LoVo (cell line): ENCODE measurements around the gene POLR2J3.
A peak's percentile ranks its signal among the peaks of the same experiment; 100 is the strongest.
"Not testable (repeated sequence)": the region's sequence is repeated elsewhere in the genome, so short reads cannot be mapped to it uniquely, and the experiment has no call there.

Experiments used
- DNase-seq: peaks from one replicate; pipeline ENCODE4 v3.0.0-alpha.2; 2016; ENCODE audit warnings: low spot score

POLR2J3 gene

GRCh38 chr7:102572261-102573239 lies at the start of gene POLR2J3:
Gene POLR2J3, minus strand, starts transcription at chr7:102572583. Its CDS starts 62 bp downstream, at chr7:102572521.
- peak; percentile 92 for DNase-seq

- not testable (repeated sequence) for DNase-seq
Observed at GRCh38 chr7:102618122-102618521, 45.7 kb upstream of the POLR2J3 start.

- peak; percentile 1 for DNase-seq
Observed at GRCh38 chr7:102616507-102617125, 44.2 kb upstream of the POLR2J3 start, which contains the start of gene RASA4. Gene RASA4, minus strand, starts transcription at chr7:102616756. Its CDS starts 67 bp downstream, at chr7:102616689.

GRCh38 chr7:102615930-102616329 lies 43.5 kb upstream of the POLR2J3 start:
- DNase-seq, result not testable (repeated sequence)

- not testable (repeated sequence) for DNase-seq
Observed at GRCh38 chr7:102614873-102615272, 42.5 kb upstream of the POLR2J3 start.

- DNase-seq, result not testable (repeated sequence)
Observed at GRCh38 chr7:102614346-102614697, 41.9 kb upstream of the POLR2J3 start.

GRCh38 chr7:102613575-102614345 lies 41.4 kb upstream of the POLR2J3 start:
- DNase-seq, result not testable (repeated sequence)

GRCh38 chr7:102611675-102612325 lies 39.4 kb upstream of the POLR2J3 start:
- DNase-seq, result not testable (repeated sequence)

GRCh38 chr7:102611013-102611674 lies 38.8 kb upstream of the POLR2J3 start:
- DNase-seq, result not testable (repeated sequence)

GRCh38 chr7:102610441-102610840 lies 38.1 kb upstream of the POLR2J3 start:
- not testable (repeated sequence) for DNase-seq

GRCh38 chr7:102609734-102610133 lies 37.4 kb upstream of the POLR2J3 start:
- DNase-seq, result not testable (repeated sequence)

- not testable (repeated sequence) for DNase-seq
Observed at GRCh38 chr7:102606848-102607247, 34.5 kb upstream of the POLR2J3 start.

- DNase-seq, result not testable (repeated sequence)
Observed at GRCh38 chr7:102604431-102605145, 32.2 kb upstream of the POLR2J3 start.

- DNase-seq, result not testable (repeated sequence)
Observed at GRCh38 chr7:102602317-102602716, 29.9 kb upstream of the POLR2J3 start.

GRCh38 chr7:102599699-102600098 lies 27.3 kb upstream of the POLR2J3 start:
- not testable (repeated sequence) for DNase-seq

GRCh38 chr7:102596036-102596435 lies 23.7 kb upstream of the POLR2J3 start:
- DNase-seq, result not testable (repeated sequence)

- DNase-seq, result not testable (repeated sequence)
Observed at GRCh38 chr7:102593637-102594334, 21.4 kb upstream of the POLR2J3 start.

- DNase-seq, result not testable (repeated sequence)
Observed at GRCh38 chr7:102592477-102593019, 20.2 kb upstream of the POLR2J3 start.

- not testable (repeated sequence) for DNase-seq
Observed at GRCh38 chr7:102589857-102590256, 17.5 kb upstream of the POLR2J3 start.
